GM12878 (cell line): Measurements from ENCODE around the gene AGBL2. TPM values are rescaled to one million over a fixed set of nuclear protein-coding genes. Genes with fewer than 3 reads are reported as not detected.

Experiments used
- ATAC-seq: fragments of 200-7000 bp; cut with Tn5 transposase; 3 replicates; pipeline ENCODE4 v1.9.1; 2020; ENCODE audit warnings: mild to moderate bottlenecking, moderate library complexity
- BruUV-seq: library from RNA; stranded (reverse); fragments of 400-500 nt; replicated peaks from 2 replicates; lab custom pipeline; 2021; lab: Mats Ljungman, UMichigan
- CTCF ChIA-PET: fragments of 300-600 bp; sonication (Branson Sonifier 250); formaldehyde crosslinking; extraction: SDS; loops from one replicate; lab custom pipeline; 2021; ENCODE audit warnings: inconsistent platforms; lab: Yijun Ruan, JAX
- POLR2A ChIA-PET: fragments of 350-600 bp; formaldehyde crosslinking; extraction: SDS; loops from one replicate; lab custom pipeline; 2021; ENCODE audit warnings: inconsistent platforms; lab: Charles Lee
- RAD21 ChIA-PET: fragments of 300-600 bp; sonication (Branson Sonifier 250); formaldehyde crosslinking; loops from one replicate; lab custom pipeline; 2023; ENCODE audit warnings: antibody characterized with exemption; ENCODE audit not compliant: unreplicated experiment; lab: Charles Lee
- SMC1A ChIA-PET: fragments of 300-600 bp; sonication (Branson Sonifier 250); formaldehyde crosslinking; loops from one replicate; lab custom pipeline; 2023; ENCODE audit not compliant: unreplicated experiment, uncharacterized antibody; lab: Charles Lee
- DNase-seq: peaks from one replicate; pipeline ENCODE4 v3.0.0-alpha.2; 2011; ENCODE audit warnings: low read depth, low spot score
- FAIRE-seq: peaks from 3 replicates; lab custom pipeline; 2011; peaks lifted over from hg19 to GRCh38; lab: Jason Lieb, UNC
- H2AFZ ChIP-seq: 2 replicates; pipeline ENCODE4 v1.6.0; 2011; ENCODE audit warnings: low read depth, low read length, control low read depth; ENCODE audit not compliant: control insufficient read depth
- H3K27ac ChIP-seq: 2 replicates; pipeline ENCODE4 v1.5.1; 2011; ENCODE audit warnings: control low read depth; ENCODE audit not compliant: control insufficient read depth, insufficient read depth
- H3K27me3 ChIP-seq, 2 experiments: replicated peaks in 1 of 2; 2 replicates each; pipeline versions ENCODE4 v1.6.0 to v1.6.1; 2011; ENCODE audit warnings: low read length in 1 of 2; ENCODE audit not compliant: control insufficient read depth in 2 of 2, insufficient read depth in 2 of 2
- H3K36me3 ChIP-seq, 2 experiments: 2 replicates each; pipeline ENCODE4 v1.5.1; 2011; ENCODE audit warnings: low read length in 1 of 2; ENCODE audit not compliant: control insufficient read depth in 2 of 2, insufficient read depth in 2 of 2
- H3K4me1 ChIP-seq: 2 replicates; pipeline ENCODE4 v1.6.1; 2011; ENCODE audit warnings: mild to moderate bottlenecking, low read length, moderate library complexity, mixed read lengths; ENCODE audit not compliant: control insufficient read depth, insufficient read depth
- H3K4me2 ChIP-seq: 2 replicates; pipeline ENCODE4 v1.6.0; 2011; ENCODE audit warnings: control low read depth; ENCODE audit not compliant: control insufficient read depth, insufficient read depth
- H3K4me3 ChIP-seq: fragments of 200-600 bp; sonication (generic); 2 replicates; pipeline ENCODE4 v1.5.1; 2016
- H3K79me2 ChIP-seq: 2 replicates; pipeline ENCODE4 v1.6.0; 2011; ENCODE audit warnings: low read length; ENCODE audit not compliant: control insufficient read depth, insufficient read depth
- H3K9ac ChIP-seq: 2 replicates; pipeline ENCODE4 v1.8.0; 2011; ENCODE audit warnings: low read length, control low read depth, mixed read lengths; ENCODE audit not compliant: control insufficient read depth, insufficient read depth
- H3K9me3 ChIP-seq: replicated peaks from 3 replicates; pipeline ENCODE4 v1.5.1; 2011; ENCODE audit warnings: mild to moderate bottlenecking, low read length; ENCODE audit not compliant: control insufficient read depth, insufficient read depth
- H4K20me1 ChIP-seq: 2 replicates; pipeline ENCODE4 v1.6.0; 2011; ENCODE audit not compliant: control insufficient read depth, insufficient read depth
- BCL11A ChIP-seq: IDR thresholded peaks from 2 replicates; pipeline ENCODE4 v1.6.1; 2011; ENCODE audit warnings: low read depth, low read length
- CHD4 ChIP-seq: fragments of 200-600 bp; sonication (generic); IDR thresholded peaks from 2 replicates; pipeline ENCODE4 v1.6.1; 2016; ENCODE audit warnings: mild to moderate bottlenecking
- NR2C2 ChIP-seq: IDR thresholded peaks from 2 replicates; pipeline ENCODE4 v1.6.1; 2011; ENCODE audit warnings: borderline replicate concordance, low read depth; ENCODE audit not compliant: control insufficient read depth, insufficient read length
- SUZ12 ChIP-seq: fragments of 200-600 bp; sonication (generic); IDR thresholded peaks from one replicate; pipeline ENCODE4 v1.6.1; 2018; ENCODE audit warnings: antibody characterized with exemption, mild to moderate bottlenecking; ENCODE audit not compliant: unreplicated experiment
- USF2 ChIP-seq: IDR thresholded peaks from 2 replicates; pipeline ENCODE4 v1.6.1; 2011; ENCODE audit warnings: low read depth, low read length, improper control_type of control experiment, borderline replicate concordance
- ZZZ3 ChIP-seq: IDR thresholded peaks from 2 replicates; pipeline ENCODE4 v1.6.1; 2011; ENCODE audit warnings: low read depth; ENCODE audit not compliant: control insufficient read depth, insufficient read length
- WGBS: methylation state at CpG from one replicate; pipeline ENCODE4 v1.1.6; 2016; ENCODE audit warnings: low lambda C conversion rate; ENCODE audit not compliant: insufficient replicate concordance, insufficient coverage; ENCODE audit errors: missing lambda C conversion rate; 5-methylcytosine and 5-hydroxymethylcytosine counted together
- in situ Hi-C: fragments of 300-500 bp; cut with MboI; formaldehyde crosslinking; loops from 9 replicates; pipeline ENCODE4 v1.14.3; 2018; ENCODE audit warnings: mixed read lengths
- intact Hi-C: fragments of 100-400 bp; cut with micrococcal nuclease; formaldehyde crosslinking; loops from one replicate; pipeline ENCODE4 v1.14.2; 2022; ENCODE audit not compliant: unreplicated experiment
- polyA plus RNA-seq, 11 experiments: library from polyadenylated mRNA; depleted of rRNA in 4 of 11; unstranded in 6 of 11; stranded (reverse) in 5 of 11; fragments of >200 nt; fragmentation: Nextera tagmentation in 4 of 11; fragmentation: Illumina TruSeq in 1 of 11; extraction: Ambion mirVana in 4 of 11; extraction: Trizol in 1 of 11; gene quantifications; 1 replicate in 1 of 11; 2 replicates in 10 of 11; pipeline versions ENCODE4 v1.2.1 to v1.2.3, GENCODE V29; 2011 to 2016; ENCODE audit warnings: inconsistent platforms in 2 of 11, missing spikeins in 2 of 11, low read depth in 1 of 11
- small RNA-seq: library from RNA; depleted of rRNA; stranded (forward); fragments of <200 nt; gene quantifications from one replicate; pipeline ENCODE3, GENCODE V24; 2014
- total RNA-seq, 4 experiments: library from RNA; depleted of rRNA in 3 of 4; stranded (reverse); fragments of >200 nt in 3 of 4; fragmentation: Illumina TruSeq in 1 of 4; extraction: Trizol in 1 of 4; gene quantifications; 2 replicates each; pipeline versions ENCODE4 v1.2.1 to v1.2.3, GENCODE V29; 2013 to 2021

Gene AGBL2
- total and polyA plus RNA-seq, 10 of the 15 experiments (the other 5 are each of a cell fraction or from before 2014, with no cell fraction given): 0.93 to 12.2 (median 2.9) TPM

- H3K4me1 ChIP-seq: peaks cover 8% of the 10 kb centered on the region
- no peaks in the 10 kb centered on the region for H3K36me3 ChIP-seq
- RAD21 ChIA-PET: no interaction called here
- ATAC-seq (no peak), DNase-seq (no peak), FAIRE-seq (no peak)
- H3K27ac ChIP-seq: no peak overlapping the region
- H3K4me3 ChIP-seq: no peak overlapping the region
- in situ Hi-C loops (no loop called here), intact Hi-C loops (no loop called here)
- BruUV-seq: no TSS peak
- no peak overlapping the region for H3K9ac ChIP-seq
- WGBS: 79% methylated on average over 3 of the region's 3 CpGs
- no peak overlapping the region for H2AFZ ChIP-seq
- no peaks in the 10 kb centered on the region; a peak in 1 of 4 replicates for H3K27me3 ChIP-seq
- SMC1A ChIA-PET: no interaction called here
- CTCF ChIA-PET: no interaction called here
- POLR2A ChIA-PET: interaction anchor here (0.5 kb wide), 1 partner anchor 111 kb away, joined by 3 read pairs; no protein-coding TSS in a partner anchor
- H3K9me3 ChIP-seq: no peaks in the 10 kb centered on the region
- TF ChIP-seq BCL11A (no peak), NR2C2 (no peak), CHD4 (no peak), SUZ12 (no peak), USF2 (no peak), ZZZ3 (no peak)
- no peaks in the 10 kb centered on the region for H3K79me2 ChIP-seq
- no peaks in the 10 kb centered on the region for H4K20me1 ChIP-seq
- no peak overlapping the region for H3K4me2 ChIP-seq
Observed at GRCh38 chr11:47609675-47610074, 105.5 kb downstream of the AGBL2 start.

Small RNA genes within 50 kb of the gene (small RNA-seq; reads per million reads assigned to genes)
- not detected for gene RF00019

Other genes with a start within 250 kb of the AGBL2 start
Only the 7 nearest of the 9 such genes appear.
- 26.0 and 26.3 TPM in 2 replicates for gene KBTBD4, start 136.4 kb downstream of the AGBL2 start, total RNA-seq (2014; rRNA removed)
- 19.5 and 21.8 TPM in 2 replicates for gene KBTBD4, start 136.4 kb downstream of the AGBL2 start, total RNA-seq (2014; rRNA removed; fragmentation: Illumina TruSeq; extraction: Trizol)
- gene KBTBD4, start 136.4 kb downstream of the AGBL2 start, total RNA-seq (2021): 20.0 and 20.6 TPM in 2 replicates
- gene KBTBD4, start 136.4 kb downstream of the AGBL2 start, polyA plus RNA-seq (2011; rRNA removed): 28.0 and 29.9 TPM in 2 replicates
- gene KBTBD4, start 136.4 kb downstream of the AGBL2 start, polyA plus RNA-seq (2014; fragmentation: Illumina TruSeq; extraction: Trizol): 21.3 and 21.8 TPM in 2 replicates
- gene KBTBD4, start 136.4 kb downstream of the AGBL2 start, polyA plus RNA-seq (2014; fragmentation: Nextera tagmentation; extraction: Ambion mirVana): 10 to 100 TPM; 25.4 to 46.4 TPM
- 15.6 and 18.4 TPM in 2 replicates for gene KBTBD4, start 136.4 kb downstream of the AGBL2 start, polyA plus RNA-seq (2014; rRNA removed)
- gene KBTBD4, start 136.4 kb downstream of the AGBL2 start, polyA plus RNA-seq (2016; fragmentation: Nextera tagmentation; extraction: Ambion mirVana): 10 to 100 TPM; 31.4 to 32.5 TPM
- 107 and 113 TPM in 2 replicates for gene NDUFS3, start 136.3 kb downstream of the AGBL2 start, total RNA-seq (2014; rRNA removed)
- 95.5 and 96.3 TPM in 2 replicates for gene NDUFS3, start 136.3 kb downstream of the AGBL2 start, total RNA-seq (2014; rRNA removed; fragmentation: Illumina TruSeq; extraction: Trizol)
- gene NDUFS3, start 136.3 kb downstream of the AGBL2 start, total RNA-seq (2021): 133 and 137 TPM in 2 replicates
- 208 and 217 TPM in 2 replicates for gene NDUFS3, start 136.3 kb downstream of the AGBL2 start, polyA plus RNA-seq (2011; rRNA removed)
- 99.6 and 111 TPM in 2 replicates for gene NDUFS3, start 136.3 kb downstream of the AGBL2 start, polyA plus RNA-seq (2014; fragmentation: Illumina TruSeq; extraction: Trizol)
- 100 to 1,000 TPM in 1 of 2 experiments, 10 to 100 TPM in 1; 22.3 to 101 TPM for gene NDUFS3, start 136.3 kb downstream of the AGBL2 start, polyA plus RNA-seq (2014; fragmentation: Nextera tagmentation; extraction: Ambion mirVana)
- 166 and 179 TPM in 2 replicates for gene NDUFS3, start 136.3 kb downstream of the AGBL2 start, polyA plus RNA-seq (2014; rRNA removed)
- gene NDUFS3, start 136.3 kb downstream of the AGBL2 start, polyA plus RNA-seq (2016; fragmentation: Nextera tagmentation; extraction: Ambion mirVana): 100 to 1,000 TPM; 176 to 186 TPM
- gene FAM180B, start 128.7 kb downstream of the AGBL2 start, total RNA-seq (2014; rRNA removed): 0.22 and 0.34 TPM in 2 replicates
- gene FAM180B, start 128.7 kb downstream of the AGBL2 start, total RNA-seq (2014; rRNA removed; fragmentation: Illumina TruSeq; extraction: Trizol): not detected in 2 replicates
- gene FAM180B, start 128.7 kb downstream of the AGBL2 start, total RNA-seq (2021): not detected in 2 replicates
- gene FAM180B, start 128.7 kb downstream of the AGBL2 start, polyA plus RNA-seq (2011; rRNA removed): not detected in 2 replicates
- 0.04 TPM in 1 of 2 replicates, not detected in the other for gene FAM180B, start 128.7 kb downstream of the AGBL2 start, polyA plus RNA-seq (2014; fragmentation: Illumina TruSeq; extraction: Trizol)
- not detected for gene FAM180B, start 128.7 kb downstream of the AGBL2 start, polyA plus RNA-seq (2014; fragmentation: Nextera tagmentation; extraction: Ambion mirVana)
- gene FAM180B, start 128.7 kb downstream of the AGBL2 start, polyA plus RNA-seq (2014; rRNA removed): 0.14 TPM in 1 of 2 replicates, not detected in the other
- gene FAM180B, start 128.7 kb downstream of the AGBL2 start, polyA plus RNA-seq (2016; fragmentation: Nextera tagmentation; extraction: Ambion mirVana): not detected
- 0.05 and 0.06 TPM in 2 replicates for gene C1QTNF4, start 121.0 kb downstream of the AGBL2 start, total RNA-seq (2014; rRNA removed)
- not detected in 2 replicates for gene C1QTNF4, start 121.0 kb downstream of the AGBL2 start, total RNA-seq (2014; rRNA removed; fragmentation: Illumina TruSeq; extraction: Trizol)
- not detected in 2 replicates for gene C1QTNF4, start 121.0 kb downstream of the AGBL2 start, total RNA-seq (2021)
- not detected in 2 replicates for gene C1QTNF4, start 121.0 kb downstream of the AGBL2 start, polyA plus RNA-seq (2011; rRNA removed)
- not detected in 2 replicates for gene C1QTNF4, start 121.0 kb downstream of the AGBL2 start, polyA plus RNA-seq (2014; fragmentation: Illumina TruSeq; extraction: Trizol)
- gene C1QTNF4, start 121.0 kb downstream of the AGBL2 start, polyA plus RNA-seq (2014; fragmentation: Nextera tagmentation; extraction: Ambion mirVana): not detected
- gene C1QTNF4, start 121.0 kb downstream of the AGBL2 start, polyA plus RNA-seq (2014; rRNA removed): not detected in 2 replicates
- not detected for gene C1QTNF4, start 121.0 kb downstream of the AGBL2 start, polyA plus RNA-seq (2016; fragmentation: Nextera tagmentation; extraction: Ambion mirVana)
- 82.9 and 107 TPM in 2 replicates for gene MTCH2, start 72.8 kb downstream of the AGBL2 start, total RNA-seq (2014; rRNA removed)
- 72.5 and 75.0 TPM in 2 replicates for gene MTCH2, start 72.8 kb downstream of the AGBL2 start, total RNA-seq (2014; rRNA removed; fragmentation: Illumina TruSeq; extraction: Trizol)
- 135 and 147 TPM in 2 replicates for gene MTCH2, start 72.8 kb downstream of the AGBL2 start, total RNA-seq (2021)
- 89.0 and 152 TPM in 2 replicates for gene MTCH2, start 72.8 kb downstream of the AGBL2 start, polyA plus RNA-seq (2011; rRNA removed)
- 80.7 and 98.3 TPM in 2 replicates for gene MTCH2, start 72.8 kb downstream of the AGBL2 start, polyA plus RNA-seq (2014; fragmentation: Illumina TruSeq; extraction: Trizol)
- 100 to 1,000 TPM; 338 to 341 TPM for gene MTCH2, start 72.8 kb downstream of the AGBL2 start, polyA plus RNA-seq (2014; fragmentation: Nextera tagmentation; extraction: Ambion mirVana)
- gene MTCH2, start 72.8 kb downstream of the AGBL2 start, polyA plus RNA-seq (2014; rRNA removed): 71.7 and 72.4 TPM in 2 replicates
- 100 to 1,000 TPM; 310 to 319 TPM for gene MTCH2, start 72.8 kb downstream of the AGBL2 start, polyA plus RNA-seq (2016; fragmentation: Nextera tagmentation; extraction: Ambion mirVana)
- 88.3 and 92.4 TPM in 2 replicates for gene FNBP4, start 52.0 kb upstream of the AGBL2 start, total RNA-seq (2014; rRNA removed)
- 95.5 and 100 TPM in 2 replicates for gene FNBP4, start 52.0 kb upstream of the AGBL2 start, total RNA-seq (2014; rRNA removed; fragmentation: Illumina TruSeq; extraction: Trizol)
- 74.9 and 94.9 TPM in 2 replicates for gene FNBP4, start 52.0 kb upstream of the AGBL2 start, total RNA-seq (2021)
- 162 and 163 TPM in 2 replicates for gene FNBP4, start 52.0 kb upstream of the AGBL2 start, polyA plus RNA-seq (2011; rRNA removed)
- 138 and 153 TPM in 2 replicates for gene FNBP4, start 52.0 kb upstream of the AGBL2 start, polyA plus RNA-seq (2014; fragmentation: Illumina TruSeq; extraction: Trizol)
- gene FNBP4, start 52.0 kb upstream of the AGBL2 start, polyA plus RNA-seq (2014; fragmentation: Nextera tagmentation; extraction: Ambion mirVana): 10 to 100 TPM; 19.7 to 21.9 TPM
- 121 and 127 TPM in 2 replicates for gene FNBP4, start 52.0 kb upstream of the AGBL2 start, polyA plus RNA-seq (2014; rRNA removed)
- gene FNBP4, start 52.0 kb upstream of the AGBL2 start, polyA plus RNA-seq (2016; fragmentation: Nextera tagmentation; extraction: Ambion mirVana): 10 to 100 TPM; 63.3 to 65.4 TPM
- 49.5 and 49.8 TPM in 2 replicates for gene NUP160, start 133.0 kb upstream of the AGBL2 start, total RNA-seq (2014; rRNA removed)
- 51.2 and 52.2 TPM in 2 replicates for gene NUP160, start 133.0 kb upstream of the AGBL2 start, total RNA-seq (2014; rRNA removed; fragmentation: Illumina TruSeq; extraction: Trizol)
- gene NUP160, start 133.0 kb upstream of the AGBL2 start, total RNA-seq (2021): 53.1 and 60.6 TPM in 2 replicates
- gene NUP160, start 133.0 kb upstream of the AGBL2 start, polyA plus RNA-seq (2011; rRNA removed): 62.2 and 70.0 TPM in 2 replicates
- gene NUP160, start 133.0 kb upstream of the AGBL2 start, polyA plus RNA-seq (2014; fragmentation: Illumina TruSeq; extraction: Trizol): 57.0 and 66.1 TPM in 2 replicates
- gene NUP160, start 133.0 kb upstream of the AGBL2 start, polyA plus RNA-seq (2014; fragmentation: Nextera tagmentation; extraction: Ambion mirVana): 10 to 100 TPM; 24.0 to 32.9 TPM
- 39.2 and 41.6 TPM in 2 replicates for gene NUP160, start 133.0 kb upstream of the AGBL2 start, polyA plus RNA-seq (2014; rRNA removed)
- 10 to 100 TPM; 81.2 to 87.6 TPM for gene NUP160, start 133.0 kb upstream of the AGBL2 start, polyA plus RNA-seq (2016; fragmentation: Nextera tagmentation; extraction: Ambion mirVana)